GM23338 (cell line): ENCODE measurements around the gene TMEM209. TPM values are rescaled to one million over a fixed set of nuclear protein-coding genes. Genes with fewer than 3 reads are reported as not detected.

Experiments used
- ATAC-seq: fragments of 200-7000 bp; cut with Tn5 transposase; 3 replicates; pipeline ENCODE4 v1.9.1; 2020
- DNase-seq: peaks from one replicate; pipeline ENCODE4 v3.0.0-alpha.2; 2015; ENCODE audit warnings: low spot score
- H2AFZ ChIP-seq: fragments of 200-600 bp; sonication (generic); 2 replicates; pipeline ENCODE4 v1.8.0; 2016; ENCODE audit warnings: antibody characterized with exemption, mild to moderate bottlenecking, moderate library complexity
- H3F3A ChIP-seq: fragments of 200-600 bp; sonication (generic); replicated peaks from 2 replicates; pipeline ENCODE4 v1.8.0; 2017; ENCODE audit warnings: antibody characterized with exemption, mixed run types, low read depth
- H3K27ac ChIP-seq: fragments of 200-600 bp; sonication (generic); 2 replicates; pipeline ENCODE4 v1.6.1; 2016; ENCODE audit warnings: low read depth
- H3K27me3 ChIP-seq: fragments of 200-600 bp; sonication (generic); 2 replicates; pipeline ENCODE4 v1.8.0; 2016; ENCODE audit warnings: mild to moderate bottlenecking, mixed run types, moderate library complexity; ENCODE audit not compliant: insufficient read depth
- H3K36me3 ChIP-seq: fragments of 200-600 bp; sonication (generic); 2 replicates; pipeline ENCODE4 v1.8.0; 2016; ENCODE audit warnings: mild to moderate bottlenecking; ENCODE audit not compliant: insufficient read depth
- H3K4me1 ChIP-seq: fragments of 200-600 bp; sonication (generic); 2 replicates; pipeline ENCODE4 v1.8.0; 2016; ENCODE audit warnings: mild to moderate bottlenecking, moderate library complexity; ENCODE audit not compliant: insufficient read depth
- H3K4me2 ChIP-seq: fragments of 200-600 bp; sonication (generic); 2 replicates; pipeline ENCODE4 v1.7.1; 2017; ENCODE audit warnings: mixed run types
- H3K4me3 ChIP-seq: fragments of 200-600 bp; sonication (generic); 2 replicates; pipeline ENCODE4 v1.6.1; 2016; ENCODE audit warnings: mixed run types
- H3K79me2 ChIP-seq: fragments of 200-600 bp; sonication (generic); replicated peaks from 2 replicates; pipeline ENCODE4 v1.8.0; 2017; ENCODE audit warnings: mild to moderate bottlenecking; ENCODE audit not compliant: insufficient read depth
- H3K9me2 ChIP-seq: fragments of 200-600 bp; sonication (generic); 2 replicates; pipeline ENCODE4 v1.8.0; 2017; ENCODE audit not compliant: insufficient read depth
- H4K20me1 ChIP-seq: fragments of 200-600 bp; sonication (generic); replicated peaks from 2 replicates; pipeline ENCODE4 v1.8.0; 2017; ENCODE audit warnings: mild to moderate bottlenecking; ENCODE audit not compliant: insufficient read depth
- H3K27ac Mint-ChIP-seq: 2 replicates; pipeline ENCODE4 v1.8.0; 2020; ENCODE audit warnings: inconsistent platforms, mild to moderate bottlenecking, moderate library complexity, mixed read lengths
- H3K27me3 Mint-ChIP-seq: 3 replicates; pipeline ENCODE4 v1.8.0; 2022; ENCODE audit warnings: low read depth, mild to moderate bottlenecking, moderate library complexity, mixed read lengths, inconsistent platforms; ENCODE audit not compliant: insufficient read depth, poor library complexity
- H3K36me3 Mint-ChIP-seq: 3 replicates; pipeline ENCODE4 v1.8.0; 2021; ENCODE audit warnings: low read depth, mild to moderate bottlenecking, inconsistent platforms, moderate library complexity, mixed read lengths
- H3K4me1 Mint-ChIP-seq: 3 replicates; pipeline ENCODE4 v1.8.0; 2020; ENCODE audit warnings: mild to moderate bottlenecking, inconsistent platforms, mixed read lengths
- H3K4me3 Mint-ChIP-seq: 3 replicates; pipeline ENCODE4 v1.8.0; 2021; ENCODE audit warnings: moderate library complexity, mild to moderate bottlenecking, inconsistent platforms, mixed read lengths
- H3K9me3 Mint-ChIP-seq: 3 replicates; pipeline ENCODE4 v1.8.0; 2020; ENCODE audit warnings: moderate library complexity, mild to moderate bottlenecking, inconsistent platforms, mixed read lengths
- CREB1 ChIP-seq: fragments of 250-450 bp; sonication (Bioruptor Pico); IDR thresholded peaks from 2 replicates; pipeline ENCODE4 v1.5.0; 2020; ENCODE audit warnings: low read depth, mild to moderate bottlenecking, moderate library complexity
- EZH2 ChIP-seq: fragments of 200-600 bp; sonication (generic); IDR thresholded peaks from one replicate; pipeline ENCODE4 v1.8.0; 2017; ENCODE audit warnings: antibody characterized with exemption, mild to moderate bottlenecking, low read depth; ENCODE audit not compliant: unreplicated experiment
- EZH2phosphoT487 ChIP-seq: fragments of 200-600 bp; sonication (generic); IDR thresholded peaks from one replicate; pipeline ENCODE4 v1.8.1; 2018; ENCODE audit warnings: antibody characterized with exemption; ENCODE audit not compliant: unreplicated experiment
- NANOG ChIP-seq: IDR thresholded peaks from 2 replicates; pipeline ENCODE4 v1.6.1; 2016; ENCODE audit warnings: antibody characterized with exemption, borderline replicate concordance
- polyA plus RNA-seq: library from polyadenylated mRNA; unstranded; fragments of >200 nt; fragmentation: Nextera tagmentation; extraction: Ambion mirVana; gene quantifications from 2 replicates; pipeline ENCODE4 v1.2.1, GENCODE V29; 2016
- total RNA-seq: library from RNA; depleted of rRNA; stranded (reverse); fragments of >200 nt; shearing (Covaris generic); gene quantifications from 2 replicates; pipeline ENCODE4 v1.2.3, GENCODE V29; 2014
- TF ChIP-seq, protein P1 (sequence below): fragments of 250-450 bp; sonication (Bioruptor Pico); IDR thresholded peaks from 2 replicates; pipeline ENCODE4 v1.5.0; 2020; ENCODE audit warnings: mild to moderate bottlenecking, moderate library complexity
- TF ChIP-seq, protein P2 (sequence below): IDR thresholded peaks from one replicate; pipeline ENCODE4 v1.6.1; 2018; ENCODE audit warnings: antibody characterized with exemption; ENCODE audit not compliant: unreplicated experiment
- TF ChIP-seq, protein P3 (sequence below): IDR thresholded peaks from 2 replicates; pipeline ENCODE4 v1.6.1; 2016; ENCODE audit warnings: antibody characterized with exemption

The TMEM209 gene
- total and polyA plus RNA-seq, 2 experiments from 2014 or later = 18.6 to 26.2 TPM

DNA sequence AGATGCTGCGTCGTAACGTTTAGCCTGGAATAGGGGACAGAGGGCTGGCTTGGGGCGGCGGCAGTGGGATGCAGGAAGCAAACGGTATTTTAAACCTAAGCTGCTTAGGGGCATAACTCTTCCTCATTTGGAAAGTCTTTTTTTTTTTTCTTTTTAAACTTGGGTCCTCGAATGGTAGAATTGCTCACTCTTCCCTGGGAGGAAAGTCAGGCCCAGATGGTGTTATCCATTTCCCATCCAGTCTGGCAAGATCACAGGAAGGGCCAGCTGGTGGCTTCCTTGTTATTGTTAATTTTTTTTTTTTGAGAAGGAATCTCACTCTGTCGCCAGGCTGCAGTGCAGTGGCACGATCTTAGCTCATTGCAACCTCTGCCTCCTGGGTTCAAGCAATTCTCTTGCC, 56.6 kb downstream of the TMEM209 start:
- H2AFZ ChIP-seq = no peak overlapping the region
- H3K27ac ChIP-seq = no peak overlapping the region
- no peaks in the 10 kb centered on the region for H3K4me1 ChIP-seq
- Mint-ChIP-seq H3K9me3 (no peaks in the 10 kb centered on the region), H3K27ac (no peak overlapping the region), H3K27me3 (peaks cover 12% of the 10 kb centered on the region), H3K4me1 (peaks cover 11% of the 10 kb centered on the region), H3K36me3 (no peaks in the 10 kb centered on the region), H3K4me3 (no peak overlapping the region)
- no peaks in the 10 kb centered on the region for H3K9me2 ChIP-seq
- no peak overlapping the region for H3K4me2 ChIP-seq
- no peaks in the 10 kb centered on the region for H4K20me1 ChIP-seq
- H3F3A ChIP-seq = no peaks in the 10 kb centered on the region
- DNase-seq = no peak
- no peaks in the 10 kb centered on the region for H3K36me3 ChIP-seq
- no peaks in the 10 kb centered on the region for H3K27me3 ChIP-seq
- H3K4me3 ChIP-seq = no peak overlapping the region
- no peak for ATAC-seq
- TF ChIP-seq CREB1 (CRISPR knock-in tag) = no peak
- TF ChIP-seq, protein P1, sequence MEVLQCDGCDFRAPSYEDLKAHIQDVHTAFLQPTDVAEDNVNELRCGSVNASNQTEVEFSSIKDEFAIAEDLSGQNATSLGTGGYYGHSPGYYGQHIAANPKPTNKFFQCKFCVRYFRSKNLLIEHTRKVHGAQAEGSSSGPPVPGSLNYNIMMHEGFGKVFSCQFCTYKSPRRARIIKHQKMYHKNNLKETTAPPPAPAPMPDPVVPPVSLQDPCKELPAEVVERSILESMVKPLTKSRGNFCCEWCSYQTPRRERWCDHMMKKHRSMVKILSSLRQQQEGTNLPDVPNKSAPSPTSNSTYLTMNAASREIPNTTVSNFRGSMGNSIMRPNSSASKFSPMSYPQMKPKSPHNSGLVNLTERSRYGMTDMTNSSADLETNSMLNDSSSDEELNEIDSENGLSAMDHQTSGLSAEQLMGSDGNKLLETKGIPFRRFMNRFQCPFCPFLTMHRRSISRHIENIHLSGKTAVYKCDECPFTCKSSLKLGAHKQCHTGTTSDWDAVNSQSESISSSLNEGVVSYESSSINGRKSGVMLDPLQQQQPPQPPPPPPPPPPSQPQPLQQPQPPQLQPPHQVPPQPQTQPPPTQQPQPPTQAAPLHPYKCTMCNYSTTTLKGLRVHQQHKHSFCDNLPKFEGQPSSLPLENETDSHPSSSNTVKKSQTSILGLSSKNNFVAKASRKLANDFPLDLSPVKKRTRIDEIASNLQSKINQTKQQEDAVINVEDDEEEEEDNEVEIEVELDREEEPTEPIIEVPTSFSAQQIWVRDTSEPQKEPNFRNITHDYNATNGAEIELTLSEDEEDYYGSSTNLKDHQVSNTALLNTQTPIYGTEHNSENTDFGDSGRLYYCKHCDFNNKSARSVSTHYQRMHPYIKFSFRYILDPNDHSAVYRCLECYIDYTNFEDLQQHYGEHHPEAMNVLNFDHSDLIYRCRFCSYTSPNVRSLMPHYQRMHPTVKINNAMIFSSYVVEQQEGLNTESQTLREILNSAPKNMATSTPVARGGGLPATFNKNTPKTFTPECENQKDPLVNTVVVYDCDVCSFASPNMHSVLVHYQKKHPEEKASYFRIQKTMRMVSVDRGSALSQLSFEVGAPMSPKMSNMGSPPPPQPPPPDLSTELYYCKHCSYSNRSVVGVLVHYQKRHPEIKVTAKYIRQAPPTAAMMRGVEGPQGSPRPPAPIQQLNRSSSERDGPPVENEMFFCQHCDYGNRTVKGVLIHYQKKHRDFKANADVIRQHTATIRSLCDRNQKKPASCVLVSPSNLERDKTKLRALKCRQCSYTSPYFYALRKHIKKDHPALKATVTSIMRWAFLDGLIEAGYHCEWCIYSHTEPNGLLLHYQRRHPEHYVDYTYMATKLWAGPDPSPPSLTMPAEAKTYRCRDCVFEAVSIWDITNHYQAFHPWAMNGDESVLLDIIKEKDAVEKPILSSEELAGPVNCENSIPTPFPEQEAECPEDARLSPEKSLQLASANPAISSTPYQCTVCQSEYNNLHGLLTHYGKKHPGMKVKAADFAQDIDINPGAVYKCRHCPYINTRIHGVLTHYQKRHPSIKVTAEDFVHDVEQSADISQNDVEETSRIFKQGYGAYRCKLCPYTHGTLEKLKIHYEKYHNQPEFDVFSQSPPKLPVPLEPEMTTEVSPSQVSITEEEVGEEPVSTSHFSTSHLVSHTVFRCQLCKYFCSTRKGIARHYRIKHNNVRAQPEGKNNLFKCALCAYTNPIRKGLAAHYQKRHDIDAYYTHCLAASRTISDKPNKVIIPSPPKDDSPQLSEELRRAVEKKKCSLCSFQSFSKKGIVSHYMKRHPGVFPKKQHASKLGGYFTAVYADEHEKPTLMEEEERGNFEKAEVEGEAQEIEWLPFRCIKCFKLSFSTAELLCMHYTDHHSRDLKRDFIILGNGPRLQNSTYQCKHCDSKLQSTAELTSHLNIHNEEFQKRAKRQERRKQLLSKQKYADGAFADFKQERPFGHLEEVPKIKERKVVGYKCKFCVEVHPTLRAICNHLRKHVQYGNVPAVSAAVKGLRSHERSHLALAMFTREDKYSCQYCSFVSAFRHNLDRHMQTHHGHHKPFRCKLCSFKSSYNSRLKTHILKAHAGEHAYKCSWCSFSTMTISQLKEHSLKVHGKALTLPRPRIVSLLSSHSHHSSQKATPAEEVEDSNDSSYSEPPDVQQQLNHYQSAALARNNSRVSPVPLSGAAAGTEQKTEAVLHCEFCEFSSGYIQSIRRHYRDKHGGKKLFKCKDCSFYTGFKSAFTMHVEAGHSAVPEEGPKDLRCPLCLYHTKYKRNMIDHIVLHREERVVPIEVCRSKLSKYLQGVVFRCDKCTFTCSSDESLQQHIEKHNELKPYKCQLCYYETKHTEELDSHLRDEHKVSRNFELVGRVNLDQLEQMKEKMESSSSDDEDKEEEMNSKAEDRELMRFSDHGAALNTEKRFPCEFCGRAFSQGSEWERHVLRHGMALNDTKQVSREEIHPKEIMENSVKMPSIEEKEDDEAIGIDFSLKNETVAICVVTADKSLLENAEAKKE (CRISPR knock-in tag) = no peak
- no peak for TF ChIP-seq EZH2
- no peak for TF ChIP-seq EZH2phosphoT487
- TF ChIP-seq, protein P2, sequence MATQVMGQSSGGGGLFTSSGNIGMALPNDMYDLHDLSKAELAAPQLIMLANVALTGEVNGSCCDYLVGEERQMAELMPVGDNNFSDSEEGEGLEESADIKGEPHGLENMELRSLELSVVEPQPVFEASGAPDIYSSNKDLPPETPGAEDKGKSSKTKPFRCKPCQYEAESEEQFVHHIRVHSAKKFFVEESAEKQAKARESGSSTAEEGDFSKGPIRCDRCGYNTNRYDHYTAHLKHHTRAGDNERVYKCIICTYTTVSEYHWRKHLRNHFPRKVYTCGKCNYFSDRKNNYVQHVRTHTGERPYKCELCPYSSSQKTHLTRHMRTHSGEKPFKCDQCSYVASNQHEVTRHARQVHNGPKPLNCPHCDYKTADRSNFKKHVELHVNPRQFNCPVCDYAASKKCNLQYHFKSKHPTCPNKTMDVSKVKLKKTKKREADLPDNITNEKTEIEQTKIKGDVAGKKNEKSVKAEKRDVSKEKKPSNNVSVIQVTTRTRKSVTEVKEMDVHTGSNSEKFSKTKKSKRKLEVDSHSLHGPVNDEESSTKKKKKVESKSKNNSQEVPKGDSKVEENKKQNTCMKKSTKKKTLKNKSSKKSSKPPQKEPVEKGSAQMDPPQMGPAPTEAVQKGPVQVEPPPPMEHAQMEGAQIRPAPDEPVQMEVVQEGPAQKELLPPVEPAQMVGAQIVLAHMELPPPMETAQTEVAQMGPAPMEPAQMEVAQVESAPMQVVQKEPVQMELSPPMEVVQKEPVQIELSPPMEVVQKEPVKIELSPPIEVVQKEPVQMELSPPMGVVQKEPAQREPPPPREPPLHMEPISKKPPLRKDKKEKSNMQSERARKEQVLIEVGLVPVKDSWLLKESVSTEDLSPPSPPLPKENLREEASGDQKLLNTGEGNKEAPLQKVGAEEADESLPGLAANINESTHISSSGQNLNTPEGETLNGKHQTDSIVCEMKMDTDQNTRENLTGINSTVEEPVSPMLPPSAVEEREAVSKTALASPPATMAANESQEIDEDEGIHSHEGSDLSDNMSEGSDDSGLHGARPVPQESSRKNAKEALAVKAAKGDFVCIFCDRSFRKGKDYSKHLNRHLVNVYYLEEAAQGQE = no peak
- TF ChIP-seq, protein P3, sequence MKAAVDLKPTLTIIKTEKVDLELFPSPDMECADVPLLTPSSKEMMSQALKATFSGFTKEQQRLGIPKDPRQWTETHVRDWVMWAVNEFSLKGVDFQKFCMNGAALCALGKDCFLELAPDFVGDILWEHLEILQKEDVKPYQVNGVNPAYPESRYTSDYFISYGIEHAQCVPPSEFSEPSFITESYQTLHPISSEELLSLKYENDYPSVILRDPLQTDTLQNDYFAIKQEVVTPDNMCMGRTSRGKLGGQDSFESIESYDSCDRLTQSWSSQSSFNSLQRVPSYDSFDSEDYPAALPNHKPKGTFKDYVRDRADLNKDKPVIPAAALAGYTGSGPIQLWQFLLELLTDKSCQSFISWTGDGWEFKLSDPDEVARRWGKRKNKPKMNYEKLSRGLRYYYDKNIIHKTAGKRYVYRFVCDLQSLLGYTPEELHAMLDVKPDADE = no peak
- TF ChIP-seq NANOG = no peak
- H3K79me2 ChIP-seq = no peaks in the 10 kb centered on the region
